Measurements from ENCODE around the gene C16orf96. TPM values are rescaled to one million over a fixed set of nuclear protein-coding genes. Genes with fewer than 3 reads are reported as not detected.

Gene C16orf96
- total RNA-seq, result not detected

- H3K27me3 Mint-ChIP-seq, result no peaks in the 10 kb centered on the region
- H3K27ac Mint-ChIP-seq, result no peak within 1 kb of the TSS
- no peak for DNase-seq (ENCODE audit: low spot score)
- no peaks in the 10 kb centered on the region for H3K4me1 Mint-ChIP-seq (ENCODE audit: low read depth in 2 of 2)
- no peak within 1 kb of the TSS for H3K4me3 Mint-ChIP-seq
- no peaks in the 10 kb centered on the region for H3K9me3 Mint-ChIP-seq
- H3K36me3 Mint-ChIP-seq, result no peaks in the 10 kb centered on the region
- no peak for ATAC-seq
These were observed at the start of gene C16orf96 for GRCh38 chr16:4556112-4556511. Gene C16orf96 (plus strand): TSS chr16:4556340. CDS start chr16:4556490, 150 bp downstream.

GRCh38 chr16:4506450-4506849 is 49.7 kb upstream of the C16orf96 start:
- DNase-seq (ENCODE audit: low spot score) (peak; percentile 69), ATAC-seq (peak; percentile 72 to 74)
- peak overlapping the region; percentile 93 to 95 for H3K27ac Mint-ChIP-seq
- H3K36me3 Mint-ChIP-seq, result peaks cover 10% of the 10 kb centered on the region
- peak overlapping the region; percentile 88 for H3K4me3 Mint-ChIP-seq
- H3K27me3 Mint-ChIP-seq, result no peaks in the 10 kb centered on the region
- H3K9me3 Mint-ChIP-seq, result no peaks in the 10 kb centered on the region
- H3K4me1 Mint-ChIP-seq (ENCODE audit: low read depth in 2 of 2), result peaks cover 46 to 47% of the 10 kb centered on the region in 2 donors

GRCh38 chr16:4507588-4508345 is 48.4 kb upstream of the C16orf96 start:
- Mint-ChIP-seq H3K27me3 (no peaks in the 10 kb centered on the region), H3K4me1 (ENCODE audit: low read depth in 2 of 2) (peaks cover 46 to 49% of the 10 kb centered on the region in 2 donors), H3K4me3 (no peak overlapping the region), H3K27ac (peak overlapping the region; percentile 12 to 68), H3K9me3 (no peaks in the 10 kb centered on the region), H3K36me3 (peaks cover 10% of the 10 kb centered on the region)
- ATAC-seq, result no peak
- DNase-seq (ENCODE audit: low spot score), result no peak

GRCh38 chr16:4508806-4509205 is 47.3 kb upstream of the C16orf96 start:
- peaks cover 10% of the 10 kb centered on the region for H3K36me3 Mint-ChIP-seq
- H3K9me3 Mint-ChIP-seq, result no peaks in the 10 kb centered on the region
- DNase-seq (ENCODE audit: low spot score) (no peak), ATAC-seq (no peak)
- H3K27ac Mint-ChIP-seq, result peak overlapping the region in 1 of 2 donors; percentile 96
- no peak overlapping the region for H3K4me3 Mint-ChIP-seq
- no peaks in the 10 kb centered on the region for H3K27me3 Mint-ChIP-seq
- peaks cover 39 to 48% of the 10 kb centered on the region in 2 donors for H3K4me1 Mint-ChIP-seq (ENCODE audit: low read depth in 2 of 2)

- DNase-seq (ENCODE audit: low spot score) (no peak), ATAC-seq (no peak)
- H3K27ac Mint-ChIP-seq, result peak overlapping the region in 1 of 2 donors; percentile 96
- H3K9me3 Mint-ChIP-seq, result no peaks in the 10 kb centered on the region
- no peaks in the 10 kb centered on the region for H3K27me3 Mint-ChIP-seq
- H3K4me3 Mint-ChIP-seq, result no peak overlapping the region
- peaks cover 40 to 50% of the 10 kb centered on the region in 2 donors for H3K4me1 Mint-ChIP-seq (ENCODE audit: low read depth in 2 of 2)
- peaks cover 10% of the 10 kb centered on the region for H3K36me3 Mint-ChIP-seq
These were observed 46.7 kb upstream of the C16orf96 start for GRCh38 chr16:4509420-4509819.

DNA sequence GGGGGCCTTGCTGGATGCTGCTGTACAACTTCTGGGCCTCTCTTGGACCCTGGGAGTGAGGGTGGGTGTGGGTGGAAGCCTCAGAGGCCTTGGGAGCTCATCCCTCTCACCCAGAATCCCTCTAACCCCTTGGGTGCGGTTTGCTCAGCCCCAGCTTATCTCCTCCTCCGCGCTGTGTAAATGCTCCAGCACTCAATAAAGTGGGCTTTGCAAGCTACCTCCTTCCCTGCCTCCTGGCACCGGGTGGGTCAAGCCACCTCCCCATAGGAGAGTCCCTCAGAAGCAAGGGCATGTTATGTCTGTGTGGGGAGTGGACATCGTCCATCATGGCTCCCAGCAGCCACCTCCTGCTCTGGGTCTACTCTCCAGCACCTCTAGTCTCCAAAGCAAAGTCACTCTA is 46.0 kb upstream of the C16orf96 start:
- H3K27me3 Mint-ChIP-seq, result no peaks in the 10 kb centered on the region
- peaks cover 10% of the 10 kb centered on the region for H3K36me3 Mint-ChIP-seq

GRCh38 chr16:4510747-4511426 is 45.3 kb upstream of the C16orf96 start:
- H3K9me3 Mint-ChIP-seq, result no peaks in the 10 kb centered on the region
- H3K27me3 Mint-ChIP-seq, result no peaks in the 10 kb centered on the region
- H3K4me3 Mint-ChIP-seq, result peak overlapping the region; percentile 26
- H3K4me1 Mint-ChIP-seq (ENCODE audit: low read depth in 2 of 2), result peaks cover 43 to 53% of the 10 kb centered on the region in 2 donors
- ATAC-seq (no peak), DNase-seq (ENCODE audit: low spot score) (no peak)
- H3K27ac Mint-ChIP-seq, result peak overlapping the region; percentile 89 to 96
- peaks cover 10% of the 10 kb centered on the region for H3K36me3 Mint-ChIP-seq

More for the DNA sequence above, 46.0 kb upstream of the C16orf96 start:
- no peaks in the 10 kb centered on the region for H3K9me3 Mint-ChIP-seq
- no peak for DNase-seq (ENCODE audit: low spot score)
- ATAC-seq, result no peak
- no peak overlapping the region for H3K4me3 Mint-ChIP-seq
- peaks cover 43 to 52% of the 10 kb centered on the region in 2 donors for H3K4me1 Mint-ChIP-seq (ENCODE audit: low read depth in 2 of 2)
- peak overlapping the region; percentile 89 to 96 for H3K27ac Mint-ChIP-seq

- no peak for DNase-seq (ENCODE audit: low spot score)
- Mint-ChIP-seq H3K4me3 (no peak overlapping the region), H3K27me3 (no peaks in the 10 kb centered on the region), H3K27ac (peak overlapping the region; percentile 89 to 96), H3K9me3 (no peaks in the 10 kb centered on the region), H3K4me1 (ENCODE audit: low read depth in 2 of 2) (peaks cover 40 to 49% of the 10 kb centered on the region in 2 donors), H3K36me3 (peaks cover 10% of the 10 kb centered on the region)
- ATAC-seq, result no peak
These were observed 44.6 kb upstream of the C16orf96 start for GRCh38 chr16:4511441-4512082.

GRCh38 chr16:4512473-4512872 is 43.7 kb upstream of the C16orf96 start:
- no peaks in the 10 kb centered on the region for H3K27me3 Mint-ChIP-seq
- peak overlapping the region; percentile 89 to 96 for H3K27ac Mint-ChIP-seq
- H3K4me1 Mint-ChIP-seq (ENCODE audit: low read depth in 2 of 2), result peaks cover 40 to 49% of the 10 kb centered on the region in 2 donors
- DNase-seq (ENCODE audit: low spot score) (no peak), ATAC-seq (no peak)
- peaks cover 10% of the 10 kb centered on the region for H3K36me3 Mint-ChIP-seq
- peak overlapping the region; percentile 20 for H3K4me3 Mint-ChIP-seq
- H3K9me3 Mint-ChIP-seq, result no peaks in the 10 kb centered on the region

GRCh38 chr16:4513086-4513860 is 42.9 kb upstream of the C16orf96 start:
- Mint-ChIP-seq H3K27ac (peak overlapping the region; percentile 89 to 96), H3K9me3 (no peaks in the 10 kb centered on the region), H3K27me3 (no peaks in the 10 kb centered on the region), H3K4me3 (no peak overlapping the region), H3K36me3 (peaks cover 5% of the 10 kb centered on the region), H3K4me1 (ENCODE audit: low read depth in 2 of 2) (peaks cover 42 to 46% of the 10 kb centered on the region in 2 donors)
- DNase-seq (ENCODE audit: low spot score) (no peak), ATAC-seq (peak in 1 of 2 donors; percentile 12)

DNA sequence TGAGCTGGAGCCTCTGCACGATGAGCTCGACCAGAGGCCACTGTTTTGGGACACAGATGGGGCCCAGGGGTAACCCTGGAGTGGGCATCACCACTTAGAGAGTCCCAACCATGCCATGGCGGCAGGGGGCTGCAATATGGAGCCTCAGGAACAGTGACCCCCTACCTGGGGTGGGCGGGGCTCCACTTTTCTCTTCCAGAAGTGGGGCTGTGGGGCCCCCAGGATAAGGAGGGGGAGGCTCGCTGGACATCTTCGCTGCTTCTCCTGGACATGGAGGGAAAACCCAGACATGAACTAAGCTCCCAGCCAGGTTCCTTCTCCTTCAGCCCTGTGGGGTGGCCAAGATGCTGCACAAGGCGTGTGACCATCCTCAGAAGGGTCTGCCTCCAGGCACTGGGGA is 42.3 kb upstream of the C16orf96 start:
- H3K9me3 Mint-ChIP-seq, result no peaks in the 10 kb centered on the region
- no peak for DNase-seq (ENCODE audit: low spot score)

DNA sequence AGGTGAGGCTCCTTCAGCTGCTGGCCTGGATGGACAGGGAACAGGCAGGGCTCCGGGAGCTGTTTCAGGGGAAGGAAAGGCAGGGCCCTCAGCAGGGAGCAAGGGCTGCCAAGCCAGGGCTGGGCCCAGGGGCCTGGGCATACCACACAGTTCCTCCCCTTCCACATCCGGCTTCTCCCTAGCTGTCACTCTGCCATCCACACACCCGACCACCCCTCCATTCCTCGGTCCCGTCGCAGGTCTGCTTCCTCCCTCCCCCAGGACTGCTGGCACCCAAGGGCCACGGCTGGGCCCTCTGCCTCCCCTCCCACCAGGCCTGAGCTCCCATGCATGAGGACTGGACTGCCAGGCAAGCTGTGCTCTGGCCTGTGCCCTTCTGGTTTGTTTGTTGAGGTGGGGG is 41.5 kb upstream of the C16orf96 start:
- ATAC-seq (peak; percentile 44 to 59), DNase-seq (ENCODE audit: low spot score) (no peak)
- Mint-ChIP-seq H3K4me1 (ENCODE audit: low read depth in 2 of 2) (peaks cover 46 to 49% of the 10 kb centered on the region in 2 donors), H3K36me3 (peaks cover 5% of the 10 kb centered on the region), H3K4me3 (peak overlapping the region; percentile 59), H3K27me3 (no peaks in the 10 kb centered on the region), H3K9me3 (no peaks in the 10 kb centered on the region), H3K27ac (peak overlapping the region; percentile 89 to 96)

More for the DNA sequence above, 42.3 kb upstream of the C16orf96 start:
- H3K36me3 Mint-ChIP-seq, result peaks cover 5% of the 10 kb centered on the region
- H3K4me1 Mint-ChIP-seq (ENCODE audit: low read depth in 2 of 2), result peaks cover 46 to 49% of the 10 kb centered on the region in 2 donors
- H3K27ac Mint-ChIP-seq, result peak overlapping the region; percentile 89 to 96
- peak overlapping the region; percentile 59 for H3K4me3 Mint-ChIP-seq
- no peaks in the 10 kb centered on the region for H3K27me3 Mint-ChIP-seq
- no peak for ATAC-seq

DNA sequence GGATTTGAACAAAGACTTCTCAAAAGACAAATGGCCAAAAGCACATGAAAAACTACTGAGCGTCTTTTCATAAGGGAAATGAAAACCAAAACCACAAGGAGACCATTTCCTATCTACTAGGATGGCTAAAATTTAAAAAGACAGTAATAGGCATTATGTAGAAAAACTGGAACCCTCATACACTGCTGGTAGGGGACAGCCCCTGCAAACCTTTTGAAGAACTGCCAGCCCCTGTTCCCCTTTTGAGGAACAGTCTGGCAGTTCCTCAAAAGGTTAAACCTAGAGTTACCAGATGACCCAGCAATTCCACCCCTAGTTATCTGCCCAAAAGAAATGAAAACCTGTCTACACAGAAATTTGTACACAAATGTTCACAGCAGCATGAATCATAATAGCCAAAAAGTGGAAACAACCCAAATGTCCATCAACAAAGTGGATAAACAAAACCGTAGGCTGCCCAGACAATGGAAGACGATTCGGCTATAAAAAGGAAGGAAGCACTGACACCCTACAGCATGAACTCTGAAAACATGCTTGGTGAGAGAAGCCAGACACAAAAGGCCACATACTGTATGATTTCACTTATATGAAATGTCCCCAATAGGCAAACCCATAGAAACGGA is 40.4 kb upstream of the C16orf96 start:
- ATAC-seq (peak in 1 of 2 donors; percentile 58), DNase-seq (ENCODE audit: low spot score) (no peak)
- H3K4me1 Mint-ChIP-seq (ENCODE audit: low read depth in 2 of 2), result peaks cover 44 to 51% of the 10 kb centered on the region in 2 donors
- no peaks in the 10 kb centered on the region for H3K9me3 Mint-ChIP-seq
- peak overlapping the region; percentile 59 for H3K4me3 Mint-ChIP-seq
- peak overlapping the region; percentile 89 to 96 for H3K27ac Mint-ChIP-seq
- H3K36me3 Mint-ChIP-seq, result peaks cover 5% of the 10 kb centered on the region
- no peaks in the 10 kb centered on the region for H3K27me3 Mint-ChIP-seq
